ENCODE results near the gene NCAPD3. TPM values are rescaled to one million over a fixed set of nuclear protein-coding genes. Genes with fewer than 3 reads are reported as not detected.

NCAPD3 gene
- 6.7 and 6.8 TPM in 2 replicates for total RNA-seq

GRCh38 chr11:134223836-134224709 lies at the start of gene NCAPD3, which contains the start of gene VPS26B:
TSS of gene NCAPD3 (minus strand) at chr11:134223967. CDS start at chr11:134223926, 41 bp downstream.
TSS of gene VPS26B (plus strand) at chr11:134224671. CDS start at chr11:134225123, 452 bp downstream.

GRCh38 chr11:134253188-134253993 lies 29.6 kb upstream of the NCAPD3 start, which contains the start of the genes ACAD8 and THYN1:
TSS of gene ACAD8 (plus strand) at chr11:134253568. CDS start at chr11:134253601, 33 bp downstream.
TSS of gene THYN1 (minus strand) at chr11:134253352. CDS start at chr11:134252882, 470 bp downstream.

Other genes starting within 250 kb of the NCAPD3 start
- gene JAM3, start 154.9 kb downstream of the NCAPD3 start, total RNA-seq: 0.64 and 1.7 TPM in 2 replicates
- 20.9 and 25.3 TPM in 2 replicates for gene VPS26B, start 704 bp upstream of the NCAPD3 start, total RNA-seq
- gene THYN1, start 29.4 kb upstream of the NCAPD3 start, total RNA-seq: 62.9 and 74.7 TPM in 2 replicates
- 11.3 and 14.5 TPM in 2 replicates for gene ACAD8, start 29.6 kb upstream of the NCAPD3 start, total RNA-seq
- gene GLB1L3, start 52.4 kb upstream of the NCAPD3 start, total RNA-seq: 2.1 and 3.9 TPM in 2 replicates
- 2.6 and 4.3 TPM in 2 replicates for gene GLB1L2, start 108.0 kb upstream of the NCAPD3 start, total RNA-seq
- not detected in 2 replicates for gene B3GAT1, start 188.3 kb upstream of the NCAPD3 start, total RNA-seq